CD4-positive, alpha-beta T cell treated with Interferon alpha-2 for 1 hour (primary cell): ENCODE results near the gene C11orf86.
"Not testable (repeated sequence)": the region's sequence is repeated elsewhere in the genome, so short reads cannot be mapped to it uniquely, and the experiment has no call there.

Experiments used
- DNase-seq, 2 donors: peaks; one replicate each; pipeline ENCODE4 v3.0.0-alpha.2; 2020 to 2022

Gene C11orf86

GRCh38 chr11:66992041-66992440, 16.9 kb downstream of the C11orf86 start:
- DNase-seq = no peak

- DNase-seq = no peak
These were observed 21.6 kb downstream of the C11orf86 start for GRCh38 chr11:66996609-66997273.

DNA sequence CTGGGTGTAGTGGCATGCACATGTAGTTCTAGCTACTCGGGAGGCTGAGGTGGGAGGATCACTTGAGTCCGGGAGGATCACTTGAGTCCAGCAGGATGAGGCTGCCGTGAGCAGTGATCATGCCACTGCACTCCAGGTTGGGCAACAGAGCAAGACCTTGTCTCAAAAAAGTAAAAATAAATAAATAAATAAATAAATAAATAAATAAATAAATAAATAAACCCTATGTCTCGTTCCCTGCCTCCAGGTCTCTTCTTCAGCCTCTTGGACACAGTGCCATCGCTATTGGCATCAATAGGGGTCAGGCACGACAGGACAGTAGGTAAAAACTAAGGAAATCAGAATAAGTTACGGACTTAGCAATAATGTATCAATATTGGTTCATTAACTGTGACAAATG, 24.5 kb downstream of the C11orf86 start:
- no peak for DNase-seq

DNA sequence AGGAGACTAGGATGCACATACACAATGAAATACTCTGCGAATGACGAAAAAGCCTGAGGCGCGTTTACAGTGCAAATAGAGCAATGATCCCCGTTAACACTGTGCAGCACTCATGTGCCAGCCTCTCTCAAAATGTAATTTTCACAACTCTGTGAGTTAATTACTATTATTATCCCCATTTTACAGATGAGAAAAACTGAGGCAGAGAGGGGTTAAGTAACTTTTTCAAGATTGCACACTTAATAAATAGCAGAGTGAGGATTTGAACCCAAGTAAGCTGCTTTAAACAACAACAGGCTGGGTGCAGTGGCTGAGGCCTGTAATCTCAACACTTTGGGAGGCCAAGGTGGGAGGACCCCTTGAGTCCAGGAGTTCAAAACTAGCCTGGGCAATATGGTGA, 26.2 kb downstream of the C11orf86 start:
- no peak for DNase-seq

DNA sequence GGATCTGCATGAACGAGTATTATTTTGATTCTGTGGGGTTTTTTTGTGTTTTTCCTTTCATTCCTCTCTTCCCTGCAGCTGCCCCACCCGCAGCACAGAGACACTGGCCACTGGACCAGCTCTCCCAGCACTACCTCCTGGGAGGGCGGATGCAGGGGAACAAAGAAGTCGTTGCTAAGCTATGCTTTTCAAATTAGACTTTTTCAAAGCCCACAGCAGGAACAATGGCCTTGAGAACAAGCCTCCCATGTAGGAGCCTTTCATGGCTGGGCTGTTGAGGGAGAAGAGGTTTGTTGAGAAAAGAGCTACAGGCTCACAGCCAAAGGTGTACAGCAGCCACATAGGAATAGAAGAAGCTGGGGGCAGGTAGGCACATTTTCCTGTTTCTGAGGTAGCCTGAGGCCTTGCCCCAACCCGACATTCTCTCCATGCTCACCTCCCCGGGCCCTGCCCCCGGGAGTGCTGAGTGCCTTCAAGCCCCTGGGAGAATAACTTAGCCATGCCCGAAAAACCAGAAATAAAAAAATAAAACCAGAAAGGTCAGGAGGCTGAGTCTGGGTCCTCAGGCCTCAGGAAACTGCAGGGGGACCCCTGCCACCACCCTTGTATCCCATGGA, 27.3 kb downstream of the C11orf86 start:
- no peak for DNase-seq

DNA sequence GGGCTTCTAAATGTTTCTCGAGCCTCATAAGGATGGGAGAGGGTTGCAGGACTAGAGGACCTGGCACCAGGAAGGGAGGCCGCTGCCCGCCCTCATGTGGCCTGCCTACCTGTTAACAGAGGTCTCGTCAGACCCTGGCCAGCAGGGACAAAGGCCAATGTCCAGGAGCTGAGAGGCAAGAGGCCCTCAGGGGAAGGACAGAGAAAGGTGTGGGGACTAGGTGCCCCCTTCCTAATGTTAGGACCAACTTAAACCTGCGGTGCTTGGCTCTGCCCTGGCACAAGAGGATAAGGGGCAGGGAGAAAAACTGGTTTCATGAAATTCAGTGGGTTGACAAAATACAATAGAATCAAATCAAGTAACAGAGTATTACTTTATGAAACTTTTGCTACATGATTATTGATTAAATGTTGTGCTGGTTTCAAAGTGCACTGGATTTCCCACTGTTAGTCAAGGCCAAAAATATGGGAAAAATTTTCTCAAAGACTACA, 27.9 kb downstream of the C11orf86 start:
- DNase-seq = no peak

GRCh38 chr11:67005200-67005599, 30.1 kb downstream of the C11orf86 start:
- DNase-seq = not testable (repeated sequence)

DNA sequence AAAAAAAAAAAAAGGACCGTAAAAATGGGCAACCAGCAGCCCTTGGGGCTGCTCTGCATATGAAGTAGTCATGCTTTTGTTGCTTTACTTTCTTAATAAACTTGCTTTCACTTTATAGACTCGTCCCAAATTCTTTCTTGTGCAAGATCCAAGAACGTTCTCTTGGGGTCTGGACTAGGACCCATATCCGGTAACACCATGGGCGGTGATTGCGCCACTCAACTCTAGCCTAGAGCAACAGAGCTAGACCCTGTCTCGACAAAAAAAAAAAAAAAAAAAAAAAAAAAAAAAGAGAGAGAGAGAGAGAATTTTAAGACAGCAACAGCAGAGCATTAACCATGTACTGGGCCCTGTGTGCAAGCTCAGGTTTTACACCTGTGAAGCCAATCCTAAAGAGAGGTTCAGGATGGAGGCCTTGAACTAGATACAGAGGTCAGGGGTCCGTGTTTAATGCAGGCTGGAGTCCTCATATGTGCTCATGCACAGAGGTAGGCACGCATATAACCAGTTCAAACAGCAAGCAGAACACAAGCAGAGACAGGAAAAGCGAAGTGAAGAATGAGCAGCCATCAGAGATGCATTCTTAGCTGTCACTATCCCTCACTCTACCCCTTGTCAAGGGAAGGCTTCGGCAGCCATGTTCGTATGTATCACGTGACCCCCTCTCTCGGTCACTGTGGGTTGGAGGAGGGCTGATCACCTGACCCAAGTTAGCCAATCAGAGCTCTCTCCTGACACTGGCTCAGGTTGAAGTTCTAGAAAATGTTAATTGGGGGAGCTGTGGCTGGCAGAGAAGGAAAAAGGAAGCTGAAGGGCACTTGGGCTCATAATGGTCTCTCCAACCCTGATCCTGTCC, 31.2 kb downstream of the C11orf86 start:
- DNase-seq = peak in 1 of 2 donors; percentile 31

GRCh38 chr11:67007126-67007525, 32.0 kb downstream of the C11orf86 start:
- DNase-seq = no peak

DNA sequence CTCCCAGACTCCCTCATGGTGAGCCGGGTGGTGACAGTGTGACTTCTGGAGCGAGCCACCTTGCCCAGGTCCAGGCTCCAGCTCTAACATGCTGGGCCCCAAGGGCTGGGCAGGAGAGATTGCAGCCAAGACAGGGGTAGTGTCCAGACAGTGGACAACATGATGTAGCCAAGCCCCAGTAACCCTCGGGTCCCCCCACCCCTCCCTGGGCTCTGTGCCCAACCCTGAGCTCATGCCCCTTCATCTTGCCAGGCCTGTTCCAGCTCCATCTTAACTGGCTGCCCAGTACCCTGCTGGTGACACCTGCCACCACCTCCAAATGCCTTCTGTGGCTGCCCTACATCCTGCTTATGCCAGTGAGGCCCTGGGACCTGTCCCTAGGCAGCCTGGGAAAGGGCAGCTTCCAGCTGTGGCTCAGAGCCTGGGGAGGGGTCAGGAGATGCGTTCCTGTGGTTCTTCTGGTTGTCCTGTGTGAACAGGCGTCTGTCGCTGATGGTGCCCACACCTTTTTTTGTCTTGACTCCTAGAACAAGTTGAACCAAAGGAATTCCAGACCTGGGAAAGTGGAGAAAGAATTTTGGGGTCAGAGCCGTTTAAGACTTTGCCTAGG, 35.3 kb downstream of the C11orf86 start:
- no peak for DNase-seq

DNA sequence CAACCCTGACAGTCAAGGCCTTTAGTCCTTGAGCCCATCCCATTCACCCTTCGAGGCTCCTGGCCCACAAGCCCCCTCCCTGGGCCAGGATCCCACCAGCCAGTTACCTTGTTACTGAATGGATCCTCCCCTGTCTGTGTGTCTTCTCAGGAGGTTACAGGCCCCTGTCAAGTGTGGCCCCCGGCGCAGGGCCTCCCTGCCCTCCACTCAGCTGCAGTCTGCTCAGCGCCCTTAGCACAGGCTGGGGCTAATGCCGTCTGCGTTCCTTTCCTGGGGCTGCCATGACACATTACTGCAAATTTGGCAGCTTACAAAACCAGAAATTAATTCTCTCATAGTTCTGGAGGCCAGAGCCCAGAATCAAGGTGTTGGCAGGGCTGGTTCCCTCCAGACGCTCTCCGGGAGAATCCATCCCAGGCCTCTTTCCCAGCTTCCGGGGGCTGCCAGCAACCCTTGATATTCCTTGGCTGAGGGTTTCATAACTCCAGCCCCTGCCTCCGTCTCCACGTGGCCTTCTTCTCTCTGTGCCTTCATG, 38.5 kb downstream of the C11orf86 start:
- DNase-seq = no peak

DNA sequence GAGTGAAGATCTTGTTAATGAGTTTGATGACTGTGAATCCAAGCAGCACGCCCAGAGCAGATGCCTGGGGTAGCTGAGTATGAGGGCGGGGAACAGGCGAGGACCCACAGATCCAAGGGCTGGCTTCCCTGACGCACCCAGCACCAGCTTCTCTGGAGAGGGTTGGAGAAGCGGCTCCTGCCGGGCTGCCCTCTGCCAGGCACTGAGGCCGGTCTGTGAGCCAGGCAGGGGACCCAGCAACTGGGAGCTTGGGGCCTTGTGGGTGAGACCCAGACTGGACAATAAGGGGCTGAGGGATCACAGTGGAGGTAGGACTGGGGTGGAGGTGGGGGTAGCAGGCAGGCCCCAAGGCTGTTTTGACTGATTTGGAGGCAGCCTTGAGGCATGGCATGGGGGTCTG, 39.2 kb downstream of the C11orf86 start:
- no peak for DNase-seq

DNA sequence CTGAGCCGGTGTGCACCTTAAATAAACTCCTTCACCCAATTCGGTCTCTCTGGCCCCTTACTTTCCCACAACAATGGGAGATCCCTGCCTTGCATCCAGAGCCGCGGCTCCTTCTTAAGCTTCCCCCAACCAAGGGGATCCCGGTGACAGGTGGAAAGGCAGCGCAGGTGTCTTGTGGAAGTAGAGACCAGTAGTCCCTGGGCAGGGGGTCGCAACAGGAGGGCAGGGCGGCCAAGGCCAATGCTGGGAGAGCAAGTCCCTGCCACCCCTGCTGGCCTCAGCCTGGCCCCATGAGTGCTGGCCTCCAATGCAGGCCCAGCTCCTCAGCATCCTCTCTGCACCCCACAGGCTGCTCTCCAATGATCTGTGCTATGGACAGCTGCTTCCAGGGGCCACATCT, 39.9 kb downstream of the C11orf86 start:
- no peak for DNase-seq

GRCh38 chr11:67016550-67016949, 41.4 kb downstream of the C11orf86 start:
- no peak for DNase-seq

DNA sequence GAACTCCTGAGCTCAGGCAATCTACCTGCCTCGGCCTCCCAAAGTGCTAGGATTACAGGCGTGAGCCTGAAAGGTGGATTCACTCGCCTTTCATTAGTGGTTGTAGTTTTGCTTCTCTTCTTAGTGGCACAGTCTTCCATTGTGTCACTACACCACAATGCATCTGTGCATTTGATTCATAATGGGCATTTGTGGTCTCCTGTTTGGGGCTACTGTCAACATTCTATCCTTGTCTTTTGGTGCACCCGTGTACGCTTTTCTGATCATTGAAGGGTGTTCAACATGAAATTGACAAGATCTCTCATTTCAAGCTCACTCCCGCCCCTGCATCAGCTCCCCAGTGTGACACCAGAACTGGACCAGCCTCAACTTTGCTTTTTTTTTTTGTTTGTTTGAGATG, 45.8 kb downstream of the C11orf86 start:
- DNase-seq = no peak

GRCh38 chr11:67022341-67022933, 47.3 kb downstream of the C11orf86 start:
- DNase-seq = no peak

- DNase-seq = no peak
These were observed 48.2 kb downstream of the C11orf86 start, which contains the start of gene SYT12 for GRCh38 chr11:67022961-67023956. Gene SYT12 (plus strand): TSS chr11:67023134. CDS start chr11:67030145, 7,011 bp downstream.

DNA sequence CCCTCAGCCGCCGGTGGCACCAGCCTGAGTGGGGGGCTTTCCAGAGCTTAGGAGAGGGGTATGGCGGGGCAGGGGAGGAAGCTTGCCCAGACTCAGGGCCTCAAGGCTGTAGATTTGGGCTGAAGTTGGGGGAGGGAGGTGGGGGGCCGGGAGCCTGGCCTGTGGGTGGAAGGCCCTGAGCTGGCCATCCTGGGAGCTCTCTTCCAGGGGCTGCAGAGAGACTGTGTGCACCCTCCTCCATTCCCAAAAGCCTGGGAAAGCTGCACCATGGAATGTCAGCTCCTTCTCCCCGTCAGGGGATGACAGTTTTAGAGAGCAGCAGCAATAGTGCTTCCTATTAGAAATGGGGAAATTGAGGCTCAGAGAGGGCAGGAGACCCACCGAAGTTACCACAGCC, 48.9 kb downstream of the C11orf86 start:
- DNase-seq = no peak

GRCh38 chr11:67024410-67024809, 49.3 kb downstream of the C11orf86 start:
- DNase-seq = peak; percentile 47 to 67

GRCh38 chr11:67024966-67025365, 49.9 kb downstream of the C11orf86 start:
- no peak for DNase-seq

GRCh38 chr11:67025750-67026149, 50.6 kb downstream of the C11orf86 start:
- DNase-seq = no peak
